Central memory CD4-positive, alpha-beta T cell (primary cell): Measurements from ENCODE around the gene COLEC11.
"Not testable (repeated sequence)": the region's sequence is repeated elsewhere in the genome, so short reads cannot be mapped to it uniquely, and the experiment has no call there.

ENCODE experiments used
- DNase-seq: peaks from one replicate; pipeline ENCODE4 v3.0.0; 2022

The COLEC11 gene

DNA sequence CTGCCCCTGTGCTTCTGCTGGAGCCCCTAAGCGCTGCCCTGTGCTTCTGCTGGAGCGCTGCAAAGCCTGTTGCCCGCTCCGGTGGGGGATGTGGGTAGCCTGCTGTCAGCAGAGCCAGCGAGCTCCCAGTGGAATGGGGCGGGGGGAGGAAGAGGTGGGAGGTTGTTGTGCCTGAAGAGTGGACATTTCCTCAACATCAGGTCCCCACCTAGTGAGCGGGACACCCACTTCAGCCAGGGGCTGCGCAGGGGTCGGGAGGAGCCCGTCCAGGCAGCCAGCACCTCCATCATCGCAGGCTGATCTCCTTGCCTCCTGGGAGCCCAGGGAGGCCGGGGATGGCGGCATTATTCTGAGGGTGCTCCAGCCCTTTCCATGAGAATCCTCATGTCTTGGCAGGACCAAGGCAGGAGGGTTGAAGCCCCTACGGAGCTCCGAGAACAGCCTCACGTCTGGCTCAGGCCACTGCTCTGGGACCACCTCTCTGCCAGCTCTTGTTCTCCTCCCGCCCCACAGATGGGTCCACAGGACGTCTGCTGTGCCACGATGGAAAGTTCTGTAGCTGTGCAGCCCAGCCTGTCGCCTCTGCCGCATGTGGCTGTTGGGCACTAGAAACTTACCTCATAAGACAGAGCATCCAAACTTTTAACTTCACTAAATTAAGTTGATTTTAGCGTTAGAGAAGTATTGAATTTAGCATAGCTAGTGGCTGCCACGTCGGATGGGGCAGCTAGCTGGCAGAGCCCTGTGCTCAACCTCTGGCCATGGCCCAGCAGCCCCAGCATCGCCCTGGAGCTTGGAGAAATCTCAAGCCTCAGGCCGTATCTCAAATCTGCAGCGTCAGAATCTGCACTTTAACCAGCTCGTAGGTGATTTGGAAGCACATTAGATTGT is 61.2 kb downstream of the COLEC11 start:
- DNase-seq, result no peak

GRCh38 chr2:3656762-3657721 is 62.1 kb downstream of the COLEC11 start:
- no peak for DNase-seq

DNA sequence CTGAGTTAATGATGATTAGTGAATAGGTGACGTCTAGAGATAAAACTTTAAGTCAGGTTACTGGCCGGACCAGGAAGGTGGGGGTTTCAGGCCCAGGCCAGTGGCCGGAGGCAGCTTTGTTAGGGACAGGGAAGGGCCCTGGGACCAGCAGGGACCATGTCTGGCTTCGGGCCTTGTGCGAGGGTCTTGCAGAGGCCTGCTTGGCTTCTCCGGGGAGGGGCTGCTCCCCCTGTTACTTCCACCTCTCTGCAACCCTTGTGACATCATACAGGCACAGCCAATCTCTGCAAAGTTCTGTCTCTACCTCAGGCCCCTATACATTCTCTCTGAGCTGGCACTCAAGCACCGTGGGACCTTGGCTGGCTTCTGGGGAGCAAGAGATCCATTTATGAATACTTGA is 63.0 kb downstream of the COLEC11 start, which contains the start of gene ALLC:
Gene ALLC (plus strand): TSS at position 320 of the 400 bp plus-strand sequence. CDS start 12,958 bp downstream, outside the sequence.
- no peak for DNase-seq

- DNase-seq, result no peak
Observed at GRCh38 chr2:3659447-3660432, 64.8 kb downstream of the COLEC11 start.

DNA sequence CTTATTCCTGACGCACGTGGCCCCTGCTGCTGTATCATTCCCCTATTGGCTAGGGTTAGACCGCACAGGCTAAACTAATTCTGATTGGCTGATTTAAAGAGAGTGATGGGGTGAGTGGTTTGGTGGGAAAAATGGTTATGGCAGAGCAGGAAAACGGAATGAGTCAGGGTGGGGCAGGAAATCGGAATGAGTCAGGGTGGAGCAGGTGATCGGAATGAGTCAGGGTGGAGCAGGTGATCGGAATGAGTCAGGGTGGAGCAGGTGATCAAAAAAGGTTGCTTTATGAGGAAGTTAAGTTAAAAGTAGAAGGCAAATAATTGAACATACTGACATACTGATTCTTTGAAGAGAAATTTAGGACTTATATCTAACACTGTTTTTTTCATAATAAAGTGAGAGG is 65.7 kb downstream of the COLEC11 start:
- not testable (repeated sequence) for DNase-seq

- DNase-seq, result no peak
Observed at GRCh38 chr2:3661149-3661660, 66.3 kb downstream of the COLEC11 start.

- DNase-seq, result no peak
Observed at GRCh38 chr2:3662239-3662638, 67.3 kb downstream of the COLEC11 start.

DNA sequence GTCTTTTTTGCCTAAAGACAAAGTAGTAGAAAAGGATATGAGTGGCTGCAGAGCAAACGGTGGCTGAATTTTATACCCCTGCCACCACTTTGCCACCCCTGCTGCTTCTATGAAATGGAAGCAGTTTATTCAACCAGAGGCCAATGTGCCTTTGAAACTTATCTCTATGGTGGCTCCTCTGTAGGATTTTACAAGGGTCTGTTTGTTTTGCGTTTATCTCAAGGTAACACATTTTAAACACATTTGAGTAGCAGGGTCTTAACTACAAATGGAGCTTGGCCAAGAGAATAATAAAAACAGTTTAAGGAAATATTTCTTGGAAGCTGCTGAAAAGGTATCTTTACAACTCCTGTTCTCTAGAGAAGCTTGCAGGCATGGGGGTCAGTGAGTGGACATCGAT is 69.2 kb downstream of the COLEC11 start:
- no peak for DNase-seq

DNA sequence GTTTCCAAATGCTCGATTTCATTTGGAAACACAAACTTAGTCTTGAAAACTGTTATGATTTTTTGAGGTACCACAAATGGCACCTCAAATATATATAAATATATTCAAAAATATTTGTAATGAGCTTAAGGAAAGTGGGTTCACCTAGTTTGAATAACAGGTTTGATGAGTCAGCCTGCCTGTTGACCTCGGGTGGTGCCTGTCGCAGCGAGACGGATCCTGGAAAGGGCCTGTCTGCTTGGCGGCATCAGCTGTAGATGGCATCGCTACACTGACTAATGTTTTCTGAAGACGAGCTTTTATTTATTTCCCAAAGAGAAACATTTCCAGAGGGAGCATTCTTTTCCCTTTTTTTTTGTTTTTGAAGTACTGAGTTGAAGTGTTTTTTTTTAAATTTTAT is 70.0 kb downstream of the COLEC11 start:
- no peak for DNase-seq

DNA sequence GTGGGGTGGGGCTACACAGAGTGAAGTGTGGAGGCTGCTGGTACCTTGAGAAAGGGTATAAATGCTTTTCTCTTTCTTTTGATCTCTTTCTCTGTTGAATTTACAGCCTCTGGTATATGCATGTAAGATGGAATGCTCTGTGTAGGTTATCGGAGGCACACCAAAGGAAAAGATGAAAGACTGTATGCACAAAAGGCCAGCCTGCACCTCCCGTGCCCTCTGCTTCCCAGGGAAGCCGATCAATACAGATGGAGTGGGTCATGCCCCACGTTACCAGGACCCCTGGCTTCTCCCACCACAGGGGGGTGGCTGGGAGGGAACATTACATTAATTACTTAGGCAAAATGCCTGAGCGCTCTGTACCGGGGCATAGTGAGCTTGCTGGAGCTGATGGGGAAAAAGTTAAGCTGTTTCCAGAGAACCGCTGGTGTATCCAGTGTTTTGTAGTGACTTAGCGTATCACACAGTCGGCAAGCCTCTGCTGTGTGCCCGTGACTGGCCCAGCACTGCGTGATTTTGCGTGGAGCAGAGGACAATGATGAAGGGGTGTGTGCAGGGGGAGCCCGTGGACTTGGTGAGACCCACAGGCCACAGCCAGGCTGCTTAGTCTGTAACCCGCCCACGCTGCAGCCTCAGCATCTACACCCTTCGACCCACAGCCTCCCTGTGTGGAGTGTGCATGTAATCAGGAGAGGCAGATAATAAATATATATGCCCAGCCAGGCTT is 71.1 kb downstream of the COLEC11 start:
- no peak for DNase-seq

GRCh38 chr2:3666613-3666975 is 71.7 kb downstream of the COLEC11 start:
- no peak for DNase-seq

GRCh38 chr2:3667151-3667631 is 72.3 kb downstream of the COLEC11 start:
- no peak for DNase-seq

GRCh38 chr2:3669656-3670055 is 74.7 kb downstream of the COLEC11 start:
- no peak for DNase-seq

DNA sequence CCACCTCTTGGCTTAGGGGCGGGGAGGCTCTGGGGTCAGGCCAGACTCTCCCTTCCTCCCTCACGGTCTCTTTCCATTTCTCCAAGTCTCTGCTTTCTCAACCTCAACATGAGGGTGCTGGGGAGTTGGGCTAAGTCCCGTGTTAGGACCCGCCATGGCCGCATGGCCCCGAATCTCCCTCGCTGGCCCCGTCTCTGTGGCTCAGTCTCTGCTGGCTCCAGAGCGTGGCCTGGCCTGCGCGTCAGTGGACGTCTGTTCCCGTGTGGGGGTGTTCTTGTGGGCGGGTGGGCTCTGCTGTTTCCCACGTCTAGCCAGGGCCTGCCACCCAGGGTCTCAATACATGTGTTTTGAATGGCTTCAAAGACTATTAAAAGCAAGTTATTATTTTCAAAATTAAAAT is 75.5 kb downstream of the COLEC11 start:
- DNase-seq, result no peak

GRCh38 chr2:3670941-3671340 is 76.0 kb downstream of the COLEC11 start:
- no peak for DNase-seq

DNA sequence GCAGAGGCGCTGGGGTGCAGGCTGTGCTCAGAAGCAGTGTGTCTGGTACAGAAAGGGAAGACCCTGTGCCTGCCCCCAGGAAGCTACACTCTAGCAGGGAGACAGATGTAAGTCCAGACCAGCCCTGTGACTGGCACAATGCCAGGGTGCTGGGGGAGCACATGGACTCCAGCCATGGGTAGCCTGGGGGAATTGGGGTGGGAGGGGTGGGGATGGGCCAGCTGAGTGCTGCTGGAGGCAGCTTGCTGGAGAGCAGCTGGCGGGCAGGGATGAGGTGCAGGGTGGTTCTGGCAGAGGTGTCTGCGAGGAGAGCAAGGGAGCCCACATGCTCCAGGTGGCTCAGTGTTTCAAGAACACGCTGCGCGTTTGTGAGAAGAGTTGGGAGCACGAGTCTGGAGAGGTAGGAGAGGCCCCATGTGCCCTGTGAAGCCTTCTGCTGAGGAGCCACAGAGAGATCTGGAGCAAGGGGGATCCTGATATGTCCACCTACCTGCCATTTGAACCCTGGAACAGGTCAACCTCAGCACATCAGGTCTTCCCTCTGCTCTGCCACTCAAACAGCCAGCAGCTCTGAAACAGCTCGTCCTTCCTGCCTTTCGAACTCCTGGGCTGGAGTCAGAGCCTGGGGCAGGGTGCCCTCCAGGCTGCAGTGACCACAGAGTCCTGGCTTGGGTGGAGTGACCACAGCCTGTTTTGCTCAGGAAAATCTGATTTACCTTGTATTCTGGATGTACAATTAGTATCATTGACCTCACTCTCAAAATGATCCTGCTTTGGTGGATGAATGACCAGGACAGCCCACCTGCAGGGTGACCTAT is 78.2 kb downstream of the COLEC11 start:
- DNase-seq, result no peak

DNA sequence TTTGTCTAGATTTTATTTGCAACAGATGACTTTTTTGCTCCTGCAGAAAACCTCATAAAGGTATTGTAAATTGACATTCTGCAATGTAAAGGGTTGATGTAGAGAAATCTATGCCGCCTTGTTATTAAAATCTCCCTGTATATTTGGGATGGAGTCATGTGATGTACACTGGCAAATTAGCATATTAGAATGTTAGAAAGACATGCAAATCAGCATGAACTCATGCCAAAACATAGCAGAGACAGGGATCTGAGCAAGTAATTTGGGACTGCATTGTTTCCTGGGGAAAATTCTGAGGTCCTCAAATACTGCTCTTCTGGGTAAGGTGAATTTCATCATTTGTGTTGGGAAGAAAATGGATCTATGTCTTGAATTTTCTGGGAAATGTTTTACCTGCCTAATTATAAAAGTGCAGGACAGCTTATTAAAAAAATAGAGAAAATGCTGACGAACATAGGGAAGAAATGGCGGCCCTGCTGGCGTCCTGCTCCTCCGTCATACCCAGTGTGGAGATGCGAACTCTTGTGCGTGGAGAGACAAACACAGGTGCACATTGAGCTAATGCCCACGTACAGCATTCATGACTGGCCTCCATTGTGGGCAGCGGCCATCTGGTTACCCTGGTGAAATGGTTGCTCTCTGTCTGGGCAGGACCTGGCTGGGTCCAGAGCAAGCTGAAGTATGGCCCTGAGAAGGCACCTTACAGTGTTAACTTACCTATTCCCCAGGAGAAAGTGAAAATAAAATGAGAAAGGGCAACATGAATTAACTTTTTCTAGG is 79.3 kb downstream of the COLEC11 start:
- DNase-seq, result no peak

DNA sequence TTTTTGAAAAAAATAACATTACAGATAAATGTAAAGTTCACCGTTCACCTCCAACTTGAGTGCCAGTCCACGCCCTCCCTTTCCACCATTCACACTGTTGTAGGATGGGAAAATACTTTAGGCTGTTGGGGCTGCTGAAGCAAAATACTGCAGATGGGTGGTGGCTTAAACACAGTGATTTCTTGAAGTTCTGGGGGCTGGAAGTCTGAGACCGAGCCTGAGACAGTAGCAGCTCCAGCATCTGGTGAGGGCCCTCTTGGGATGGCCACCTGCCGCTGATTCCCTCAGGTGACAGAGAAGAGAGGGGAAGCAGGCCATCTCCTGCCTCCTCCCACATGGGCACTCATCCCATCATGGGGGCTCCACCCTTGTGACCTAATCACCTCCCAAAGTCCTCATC is 80.8 kb downstream of the COLEC11 start:
- no peak for DNase-seq

DNA sequence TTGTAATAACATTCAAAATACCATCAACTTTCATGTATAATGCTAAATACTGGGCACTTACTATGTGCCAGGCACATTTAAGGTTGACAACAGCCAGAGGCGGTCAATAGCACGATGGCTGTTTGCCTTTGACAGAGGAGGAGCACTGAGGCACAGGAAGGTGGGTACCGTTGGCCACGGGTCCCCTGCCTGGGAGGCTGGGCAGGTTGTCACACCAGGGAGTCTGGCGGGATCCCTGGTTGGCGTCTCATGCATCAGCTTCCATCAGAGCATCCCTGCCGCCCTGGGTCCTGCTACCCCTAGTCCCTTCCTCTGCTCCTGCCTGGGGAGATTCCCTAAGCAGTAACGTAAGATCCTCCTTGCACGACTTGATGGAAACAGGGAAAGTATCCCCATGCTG is 82.5 kb downstream of the COLEC11 start:
- no peak for DNase-seq
